Smooth muscle cell (in vitro differentiated cells): Measurements from ENCODE around the gene ORC2. TPM values are rescaled to one million over a fixed set of nuclear protein-coding genes. Genes with fewer than 3 reads are reported as not detected.
A peak's percentile ranks its signal among the peaks of the same experiment; 100 is the strongest.

Source experiments
- DNase-seq: peaks from one replicate; lab custom pipeline; 2025; ENCODE audit not compliant: unreplicated experiment; lab: John Stamatoyannopoulos, UW
- H2AFZ ChIP-seq: fragments of 200-600 bp; sonication (generic); 2 replicates; pipeline ENCODE4 v1.6.0; 2016; ENCODE audit warnings: antibody characterized with exemption, low read depth, mild to moderate bottlenecking
- H3F3A ChIP-seq: fragments of 200-600 bp; sonication (generic); 2 replicates; pipeline ENCODE4 v1.6.0; 2017; ENCODE audit warnings: antibody characterized with exemption, low read depth
- H3K27ac ChIP-seq: fragments of 200-600 bp; sonication (generic); 2 replicates; pipeline ENCODE4 v1.5.1; 2016; ENCODE audit warnings: low read depth, mild to moderate bottlenecking
- H3K27me3 ChIP-seq: fragments of 200-600 bp; sonication (generic); 2 replicates; pipeline ENCODE4 v1.6.1; 2016; ENCODE audit warnings: low read depth, mild to moderate bottlenecking
- H3K36me3 ChIP-seq: fragments of 200-600 bp; sonication (generic); 2 replicates; pipeline ENCODE4 v1.5.1; 2016; ENCODE audit warnings: low read depth
- H3K4me1 ChIP-seq: fragments of 200-600 bp; sonication (generic); 2 replicates; pipeline ENCODE4 v1.5.1; 2016; ENCODE audit warnings: low read depth
- H3K4me2 ChIP-seq: fragments of 200-600 bp; sonication (generic); 2 replicates; pipeline ENCODE4 v1.6.0; 2016; ENCODE audit warnings: mild to moderate bottlenecking
- H3K4me3 ChIP-seq: fragments of 200-600 bp; sonication (generic); 2 replicates; pipeline ENCODE4 v1.5.1; 2016; ENCODE audit warnings: mild to moderate bottlenecking
- H3K79me2 ChIP-seq: fragments of 200-600 bp; sonication (generic); 2 replicates; pipeline ENCODE4 v1.6.0; 2016; ENCODE audit warnings: low read depth, mild to moderate bottlenecking
- H3K9ac ChIP-seq: fragments of 200-600 bp; sonication (generic); 2 replicates; pipeline ENCODE4 v1.6.0; 2016; ENCODE audit warnings: low read depth
- H3K9me3 ChIP-seq: fragments of 200-600 bp; sonication (generic); replicated peaks from 2 replicates; pipeline ENCODE4 v1.5.1; 2016; ENCODE audit warnings: low read depth
- H4K20me1 ChIP-seq: fragments of 200-600 bp; sonication (generic); 2 replicates; pipeline ENCODE4 v1.6.0; 2016; ENCODE audit warnings: low read depth
- CTCF ChIP-seq: fragments of 200-600 bp; sonication (generic); IDR thresholded peaks from 2 replicates; pipeline ENCODE4 v1.5.1; 2017; ENCODE audit warnings: borderline replicate concordance, mild to moderate bottlenecking, antibody characterized with exemption; ENCODE audit not compliant: insufficient read depth, poor library complexity, severe bottlenecking
- WGBS: methylation state at CpG from one replicate; pipeline ENCODE4 v1.1.7; 2016; ENCODE audit warnings: low lambda C conversion rate; 5-methylcytosine and 5-hydroxymethylcytosine counted together
- polyA plus RNA-seq: library from polyadenylated mRNA; unstranded; fragments of >200 nt; fragmentation: Nextera tagmentation; extraction: Ambion mirVana; gene quantifications from 2 replicates; pipeline ENCODE4 v1.2.1, GENCODE V29; 2016
- small RNA-seq: library from RNA; depleted of rRNA; stranded (forward); fragments of <200 nt; gene quantifications from one replicate; pipeline ENCODE3, GENCODE V24; 2014
- total RNA-seq: library from RNA; depleted of rRNA; stranded (reverse); fragments of >200 nt; gene quantifications from 2 replicates; pipeline ENCODE4 v1.2.3, GENCODE V29; 2014

Gene ORC2
- total and polyA plus RNA-seq, 2 experiments from 2014 or later: 8.3 to 11.5 TPM

GRCh38 chr2:200861617-200862155 is 101.8 kb downstream of the ORC2 start:
- DNase-seq: no peak
- H4K20me1 ChIP-seq: peaks cover 70% of the 10 kb centered on the region

DNA sequence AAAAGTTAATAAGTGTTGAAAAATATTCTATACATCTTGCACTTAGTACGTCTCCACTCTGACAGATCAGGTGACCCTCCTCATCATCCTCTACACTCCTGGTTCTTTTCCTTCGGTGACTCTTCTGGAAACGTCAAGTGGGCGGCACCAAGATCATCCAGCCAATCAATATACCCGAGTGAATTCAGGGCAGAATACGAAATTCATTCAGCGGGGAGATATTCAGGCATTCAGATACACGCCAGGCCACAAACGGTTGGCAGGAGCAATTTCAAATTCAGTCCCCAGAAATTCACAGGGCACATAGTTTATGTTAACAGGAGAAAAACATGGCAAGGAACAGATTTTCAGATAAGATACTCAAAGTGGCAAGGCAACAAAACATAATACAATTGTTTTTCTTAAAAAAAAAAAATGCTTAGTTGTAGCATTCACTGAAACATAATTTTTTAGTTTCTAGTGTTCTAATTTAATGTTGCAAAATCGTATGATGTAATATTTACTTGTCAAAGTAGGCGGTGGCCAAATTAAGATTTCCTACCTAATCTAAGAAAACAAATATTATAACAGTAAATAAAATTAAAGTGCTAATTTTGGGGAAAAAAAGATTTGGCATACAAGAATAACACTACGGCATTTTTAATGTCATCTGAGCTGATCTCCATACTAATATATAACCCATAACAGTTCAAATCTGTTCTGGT is 103.2 kb downstream of the ORC2 start:
- peaks cover 30% of the 10 kb centered on the region for H3K4me1 ChIP-seq
- peak overlapping the region; percentile 100 for H3K27ac ChIP-seq
- no peaks in the 10 kb centered on the region for H3K27me3 ChIP-seq
- DNase-seq: no peak
- peaks cover 85% of the 10 kb centered on the region for H4K20me1 ChIP-seq
- H3K79me2 ChIP-seq: peaks cover 83% of the 10 kb centered on the region
- H3K36me3 ChIP-seq: peaks cover 42% of the 10 kb centered on the region
- peaks cover 37% of the 10 kb centered on the region for H3F3A ChIP-seq
- no peak overlapping the region for H2AFZ ChIP-seq
- no peaks in the 10 kb centered on the region for H3K9me3 ChIP-seq
- no peak overlapping the region for H3K9ac ChIP-seq
- TF ChIP-seq CTCF: no peak
- 91% methylated on average over 12 of the region's 12 CpGs for WGBS
- peak overlapping the region; percentile 99 for H3K4me3 ChIP-seq
- H3K4me2 ChIP-seq: peak overlapping the region; percentile 90

More at GRCh38 chr2:200861617-200862155, 101.8 kb downstream of the ORC2 start:
- peak overlapping the region; percentile 100 for H3K27ac ChIP-seq
- H3K27me3 ChIP-seq: no peaks in the 10 kb centered on the region
- TF ChIP-seq CTCF: no peak
- peaks cover 30% of the 10 kb centered on the region for H3K4me1 ChIP-seq
- peak overlapping the region; percentile 90 for H3K4me2 ChIP-seq
- no peaks in the 10 kb centered on the region for H3K9me3 ChIP-seq
- H3K9ac ChIP-seq: peak overlapping the region; percentile 100
- peak overlapping the region; percentile 99 for H3K4me3 ChIP-seq
- peaks cover 76% of the 10 kb centered on the region for H3K79me2 ChIP-seq
- no peak overlapping the region for H2AFZ ChIP-seq
- peaks cover 26% of the 10 kb centered on the region for H3F3A ChIP-seq
- WGBS: 49% methylated on average over 4 of the region's 4 CpGs
- H3K36me3 ChIP-seq: peaks cover 35% of the 10 kb centered on the region

Small RNAs within 50 kb of the gene (small RNA-seq; reads per million reads assigned to genes)
- gene RF00019 (not detected), gene RNU6-312P (not detected), gene RNU6-762P (not detected)

Other genes starting within 250 kb of the ORC2 start
- 364 and 398 TPM in 2 replicates for gene BZW1, start 151.8 kb downstream of the ORC2 start, total RNA-seq
- 203 and 212 TPM in 2 replicates for gene BZW1, start 151.8 kb downstream of the ORC2 start, polyA plus RNA-seq
- gene CLK1, start 99.0 kb downstream of the ORC2 start, total RNA-seq: 87.8 and 106 TPM in 2 replicates
- 25.7 and 32.4 TPM in 2 replicates for gene CLK1, start 99.0 kb downstream of the ORC2 start, polyA plus RNA-seq
- 62.8 and 70.1 TPM in 2 replicates for gene PPIL3, start 74.6 kb downstream of the ORC2 start, total RNA-seq
- gene PPIL3, start 74.6 kb downstream of the ORC2 start, polyA plus RNA-seq: 42.5 and 44.2 TPM in 2 replicates
- 28.8 and 39.7 TPM in 2 replicates for gene NIF3L1, start 74.3 kb downstream of the ORC2 start, total RNA-seq
- gene NIF3L1, start 74.3 kb downstream of the ORC2 start, polyA plus RNA-seq: 22.3 and 24.0 TPM in 2 replicates
- gene HYCC2, start 108.0 kb upstream of the ORC2 start, total RNA-seq: 15.1 and 17.9 TPM in 2 replicates
- gene HYCC2, start 108.0 kb upstream of the ORC2 start, polyA plus RNA-seq: 3.6 and 6.3 TPM in 2 replicates
- gene NDUFB3, start 108.3 kb upstream of the ORC2 start, total RNA-seq: 88.6 and 89.0 TPM in 2 replicates
- 201 and 216 TPM in 2 replicates for gene NDUFB3, start 108.3 kb upstream of the ORC2 start, polyA plus RNA-seq
- 27.1 and 42.5 TPM in 2 replicates for gene CFLAR, start 152.5 kb upstream of the ORC2 start, total RNA-seq
- gene CFLAR, start 152.5 kb upstream of the ORC2 start, polyA plus RNA-seq: 16.0 and 24.0 TPM in 2 replicates
- gene CASP10, start 219.5 kb upstream of the ORC2 start, total RNA-seq: 0.36 and 0.90 TPM in 2 replicates
- 0.86 and 1.1 TPM in 2 replicates for gene CASP10, start 219.5 kb upstream of the ORC2 start, polyA plus RNA-seq